Cardiac muscle cell (in vitro differentiated cells and primary cell): ENCODE measurements around the gene FCRL5. TPM values are rescaled to one million over a fixed set of nuclear protein-coding genes. Genes with fewer than 3 reads are reported as not detected.

Source experiments
- DNase-seq, 2 donors: peaks; one replicate each; pipeline versions ENCODE4 v3.0.0 to v3.0.0-alpha.2; 2010 to 2017; ENCODE audit warnings: low read depth in 1 of 2, low spot score in 1 of 2
- H3K27ac ChIP-seq: fragments of 200-600 bp; sonication (generic); 2 replicates; pipeline ENCODE4 v1.5.1; 2016
- H3K27me3 ChIP-seq: fragments of 200-600 bp; sonication (generic); 2 replicates; pipeline ENCODE4 v1.6.0; 2016; ENCODE audit warnings: control low read depth
- H3K36me3 ChIP-seq: fragments of 200-600 bp; sonication (generic); 2 replicates; pipeline ENCODE4 v1.5.1; 2016; ENCODE audit warnings: control low read depth
- H3K4me1 ChIP-seq: fragments of 200-600 bp; sonication (generic); 2 replicates; pipeline ENCODE4 v1.8.1; 2017; ENCODE audit warnings: low read depth, mild to moderate bottlenecking, mixed run types
- H3K4me3 ChIP-seq: fragments of 200-600 bp; sonication (generic); 2 replicates; pipeline ENCODE4 v1.5.1; 2016; ENCODE audit warnings: mild to moderate bottlenecking
- H3K9me3 ChIP-seq: fragments of 200-600 bp; sonication (generic); 2 replicates; pipeline ENCODE4 v1.5.1; 2017; ENCODE audit warnings: low read depth, mild to moderate bottlenecking, control low read depth
- polyA plus RNA-seq: library from polyadenylated mRNA; unstranded; fragments of >200 nt; fragmentation: Nextera tagmentation; extraction: Ambion mirVana; gene quantifications from 2 replicates; pipeline ENCODE4 v1.2.1, GENCODE V29; 2016
- total RNA-seq: library from RNA; depleted of rRNA; stranded (reverse); fragments of >200 nt; gene quantifications from 2 replicates; pipeline ENCODE4 v1.2.3, GENCODE V29; 2016
- TF ChIP-seq, protein P1 (sequence below): IDR thresholded peaks from 2 replicates; pipeline ENCODE4 v1.5.1; 2012; ENCODE audit warnings: low read depth, mild to moderate bottlenecking, low read length

Gene FCRL5
- total and polyA plus RNA-seq, 2 experiments from 2014 or later, result not detected

DNA sequence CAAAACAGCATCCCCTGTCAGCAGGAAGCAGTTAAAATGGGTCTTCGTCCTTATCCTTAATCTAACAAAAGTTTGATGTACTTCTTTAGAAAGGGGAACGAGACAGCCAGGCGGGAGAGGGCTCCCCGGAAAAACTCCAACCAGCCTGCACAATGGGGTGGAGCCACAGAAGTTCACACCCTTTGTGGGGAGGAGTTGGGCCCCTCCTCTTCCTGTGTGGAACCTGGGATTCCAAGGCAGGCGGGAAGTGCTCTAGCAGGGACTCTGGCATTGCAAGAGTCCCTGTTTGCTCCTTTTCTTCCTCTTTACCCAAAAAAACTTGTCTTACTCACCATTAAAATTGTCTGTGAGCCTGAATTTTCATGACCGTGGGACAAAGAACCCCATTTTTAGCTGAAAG, 47.7 kb downstream of the FCRL5 start:
- DNase-seq, result no peak
- H3K4me3 ChIP-seq, result no peak overlapping the region
- no peak overlapping the region for H3K27ac ChIP-seq
- no peaks in the 10 kb centered on the region for H3K36me3 ChIP-seq
- TF ChIP-seq, protein P1, sequence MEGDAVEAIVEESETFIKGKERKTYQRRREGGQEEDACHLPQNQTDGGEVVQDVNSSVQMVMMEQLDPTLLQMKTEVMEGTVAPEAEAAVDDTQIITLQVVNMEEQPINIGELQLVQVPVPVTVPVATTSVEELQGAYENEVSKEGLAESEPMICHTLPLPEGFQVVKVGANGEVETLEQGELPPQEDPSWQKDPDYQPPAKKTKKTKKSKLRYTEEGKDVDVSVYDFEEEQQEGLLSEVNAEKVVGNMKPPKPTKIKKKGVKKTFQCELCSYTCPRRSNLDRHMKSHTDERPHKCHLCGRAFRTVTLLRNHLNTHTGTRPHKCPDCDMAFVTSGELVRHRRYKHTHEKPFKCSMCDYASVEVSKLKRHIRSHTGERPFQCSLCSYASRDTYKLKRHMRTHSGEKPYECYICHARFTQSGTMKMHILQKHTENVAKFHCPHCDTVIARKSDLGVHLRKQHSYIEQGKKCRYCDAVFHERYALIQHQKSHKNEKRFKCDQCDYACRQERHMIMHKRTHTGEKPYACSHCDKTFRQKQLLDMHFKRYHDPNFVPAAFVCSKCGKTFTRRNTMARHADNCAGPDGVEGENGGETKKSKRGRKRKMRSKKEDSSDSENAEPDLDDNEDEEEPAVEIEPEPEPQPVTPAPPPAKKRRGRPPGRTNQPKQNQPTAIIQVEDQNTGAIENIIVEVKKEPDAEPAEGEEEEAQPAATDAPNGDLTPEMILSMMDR, result no peak
- H3K4me1 ChIP-seq, result no peaks in the 10 kb centered on the region
- H3K27me3 ChIP-seq, result no peaks in the 10 kb centered on the region
- H3K9me3 ChIP-seq, result no peaks in the 10 kb centered on the region

DNA sequence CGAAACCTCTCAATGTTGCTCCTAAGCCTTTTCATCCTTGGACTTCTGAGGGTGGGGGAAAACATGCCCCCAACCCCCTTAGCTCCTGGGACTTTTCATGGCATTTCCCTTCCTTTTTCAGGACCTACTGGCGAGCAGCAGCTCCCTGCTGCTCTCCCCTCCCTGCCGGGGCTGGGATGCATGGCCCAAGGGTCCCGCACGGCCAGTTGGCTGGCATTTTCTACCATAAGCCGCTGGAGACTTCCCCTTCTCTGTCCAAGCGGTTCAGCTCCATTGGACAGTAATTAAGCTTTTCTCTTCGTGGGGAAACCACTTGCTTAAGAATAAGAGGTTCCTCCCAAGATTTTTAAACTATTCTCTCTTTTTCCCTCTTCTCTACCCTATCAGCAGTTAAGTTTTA, 52.8 kb downstream of the FCRL5 start:
- DNase-seq, result no peak
- TF ChIP-seq, protein P1, result no peak
- Histone ChIP-seq H3K4me1 (no peaks in the 10 kb centered on the region), H3K27me3 (no peaks in the 10 kb centered on the region), H3K4me3 (no peak overlapping the region), H3K9me3 (no peaks in the 10 kb centered on the region), H3K27ac (no peak overlapping the region), H3K36me3 (no peaks in the 10 kb centered on the region)

DNA sequence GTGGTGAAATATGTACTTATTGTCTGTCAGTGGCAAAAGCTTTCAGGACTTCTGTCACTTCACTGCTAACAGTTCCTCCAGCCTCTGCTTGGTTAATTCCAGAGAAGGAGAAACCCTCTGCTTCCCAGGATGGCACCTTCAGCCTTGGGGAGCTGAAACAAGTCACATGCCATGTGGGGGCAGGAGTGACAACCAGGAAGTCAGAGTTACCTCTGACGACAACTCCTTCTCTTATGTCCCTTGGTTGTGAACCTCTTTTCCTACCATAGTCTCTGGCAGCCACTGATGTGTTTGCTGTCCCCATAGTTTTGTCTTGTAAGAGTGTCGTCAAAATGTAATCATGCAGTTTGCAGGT, 53.6 kb downstream of the FCRL5 start:
- Histone ChIP-seq H3K36me3 (no peaks in the 10 kb centered on the region), H3K4me1 (no peaks in the 10 kb centered on the region), H3K4me3 (no peak overlapping the region), H3K27me3 (no peaks in the 10 kb centered on the region), H3K9me3 (no peaks in the 10 kb centered on the region), H3K27ac (no peak overlapping the region)
- DNase-seq, result no peak
- TF ChIP-seq, protein P1, result no peak

DNA sequence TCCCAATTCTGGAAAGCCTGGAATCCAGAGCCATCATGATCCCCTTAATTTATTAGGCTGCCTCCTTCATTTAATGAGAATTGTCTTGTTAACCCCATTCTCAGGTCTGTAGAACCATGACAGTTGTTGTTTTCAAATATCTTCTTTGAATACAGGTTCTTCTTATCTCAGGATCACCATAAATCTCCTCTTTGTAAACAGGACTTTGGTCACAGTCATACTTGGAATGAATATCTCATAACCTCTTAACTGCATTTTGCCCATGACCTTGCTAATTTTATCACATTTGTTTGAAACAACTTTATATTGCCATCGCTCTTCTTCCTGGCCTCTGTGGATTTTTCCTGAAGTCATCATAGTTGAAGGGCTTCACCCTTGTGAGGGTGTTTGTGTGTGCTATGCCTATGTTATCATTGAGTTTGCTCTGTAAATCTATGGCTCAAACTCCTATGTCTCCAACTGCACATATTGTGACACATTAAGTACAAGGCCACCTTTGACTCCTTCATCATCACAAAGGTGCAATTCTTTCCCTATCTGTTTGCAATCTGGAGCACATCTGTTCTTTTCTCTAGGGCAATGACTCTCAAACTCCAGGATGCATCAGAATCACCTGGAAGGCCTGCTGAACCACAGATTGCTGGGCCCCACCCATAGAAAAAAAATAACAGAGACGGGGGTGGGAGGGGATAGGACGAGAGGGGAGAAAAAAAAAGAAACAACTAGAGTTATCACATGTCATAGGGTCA, 54.2 kb downstream of the FCRL5 start:
- no peak overlapping the region for H3K27ac ChIP-seq
- no peak overlapping the region for H3K4me3 ChIP-seq
- H3K4me1 ChIP-seq, result no peaks in the 10 kb centered on the region
- no peak for DNase-seq
- no peaks in the 10 kb centered on the region for H3K36me3 ChIP-seq
- no peaks in the 10 kb centered on the region for H3K9me3 ChIP-seq
- no peaks in the 10 kb centered on the region for H3K27me3 ChIP-seq
- TF ChIP-seq, protein P1, result no peak

DNA sequence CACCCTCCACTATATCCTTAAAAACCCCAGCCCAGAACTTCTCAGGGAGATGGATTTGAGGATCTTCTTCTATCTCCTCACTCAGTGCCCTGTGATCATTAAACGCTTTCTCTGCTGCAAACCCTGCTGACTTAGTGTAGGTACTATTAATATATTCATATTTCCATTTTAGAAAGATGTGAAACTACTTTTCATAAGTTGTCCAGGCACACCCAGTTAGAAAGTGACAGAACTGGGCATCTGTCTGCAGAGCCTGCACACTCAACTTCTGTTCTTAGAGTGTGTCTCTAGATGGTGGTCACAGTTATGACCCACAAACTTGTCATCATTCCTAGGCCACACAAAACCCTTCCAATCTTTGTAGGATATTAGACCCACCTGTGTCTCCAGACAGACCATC, 55.0 kb downstream of the FCRL5 start:
- TF ChIP-seq, protein P1, result no peak
- Histone ChIP-seq H3K27me3 (no peaks in the 10 kb centered on the region), H3K9me3 (no peaks in the 10 kb centered on the region), H3K4me3 (no peak overlapping the region), H3K27ac (no peak overlapping the region), H3K4me1 (no peaks in the 10 kb centered on the region), H3K36me3 (no peaks in the 10 kb centered on the region)
- DNase-seq, result no peak
